ENCODE data around the gene SMG6. TPM values are rescaled to one million over a fixed set of nuclear protein-coding genes. Genes with fewer than 3 reads are reported as not detected.

The SMG6 gene
- total RNA-seq, 1 donor from 2014 or later = 28.8 TPM

- intact Hi-C loops (cut with DNase I) = no loop called here
- ATAC-seq = no peak
- Histone ChIP-seq H3K9me3 (no peaks in the 10 kb centered on the region), H3K4me1 (peaks cover 30% of the 10 kb centered on the region), H3K4me3 (no peak overlapping the region), H3K36me3 (no peaks in the 10 kb centered on the region), H3K27me3 (no peaks in the 10 kb centered on the region), H3K27ac (peak overlapping the region; percentile 82)
- no peak for TF ChIP-seq CTCF (IDR thresholded peaks at IDR 0.05)
- DNase-seq = no peak
Observed at GRCh38 chr17:2124391-2124790, 179.2 kb downstream of the SMG6 start.

GRCh38 chr17:2123375-2124251, 180.0 kb downstream of the SMG6 start:
- Histone ChIP-seq H3K36me3 (no peaks in the 10 kb centered on the region), H3K4me3 (no peak overlapping the region), H3K27ac (peak overlapping the region; percentile 82), H3K27me3 (no peaks in the 10 kb centered on the region), H3K9me3 (no peaks in the 10 kb centered on the region), H3K4me1 (peaks cover 30% of the 10 kb centered on the region)
- TF ChIP-seq CTCF (IDR thresholded peaks at IDR 0.05) = no peak
- ATAC-seq (peak; percentile 89), DNase-seq (no peak)
- intact Hi-C loops (cut with DNase I) = no loop called here

- peak; percentile 83 for DNase-seq
- Histone ChIP-seq H3K9me3 (no peaks in the 10 kb centered on the region), H3K27ac (peak overlapping the region; percentile 82), H3K4me3 (no peak overlapping the region), H3K4me1 (peaks cover 30% of the 10 kb centered on the region), H3K36me3 (no peaks in the 10 kb centered on the region), H3K27me3 (no peaks in the 10 kb centered on the region)
- TF ChIP-seq CTCF (IDR thresholded peaks at IDR 0.05) = peak; percentile 9
- intact Hi-C loops (cut with DNase I) = no loop called here
- ATAC-seq = peak; percentile 89
Observed at GRCh38 chr17:2122641-2123302, 180.8 kb downstream of the SMG6 start.

- Histone ChIP-seq H3K4me3 (no peak overlapping the region), H3K27me3 (no peaks in the 10 kb centered on the region), H3K36me3 (no peaks in the 10 kb centered on the region), H3K4me1 (peaks cover 30% of the 10 kb centered on the region), H3K27ac (no peak overlapping the region), H3K9me3 (no peaks in the 10 kb centered on the region)
- DNase-seq = no peak
- ATAC-seq = no peak
- no peak for TF ChIP-seq CTCF (IDR thresholded peaks at IDR 0.05)
- intact Hi-C loops (cut with DNase I) = no loop called here
Observed at GRCh38 chr17:2120586-2121335, 182.8 kb downstream of the SMG6 start.

GRCh38 chr17:2113279-2113622, 190.3 kb downstream of the SMG6 start:
- no peak for TF ChIP-seq CTCF (IDR thresholded peaks at IDR 0.05)
- Histone ChIP-seq H3K27ac (no peak overlapping the region), H3K4me3 (no peak overlapping the region), H3K27me3 (no peaks in the 10 kb centered on the region), H3K36me3 (no peaks in the 10 kb centered on the region), H3K4me1 (peaks cover 3% of the 10 kb centered on the region), H3K9me3 (no peaks in the 10 kb centered on the region)
- no peak for DNase-seq
- intact Hi-C loops (cut with DNase I) = no loop called here
- no peak for ATAC-seq
